ENCODE measurements around the gene C3orf18.

DNA sequence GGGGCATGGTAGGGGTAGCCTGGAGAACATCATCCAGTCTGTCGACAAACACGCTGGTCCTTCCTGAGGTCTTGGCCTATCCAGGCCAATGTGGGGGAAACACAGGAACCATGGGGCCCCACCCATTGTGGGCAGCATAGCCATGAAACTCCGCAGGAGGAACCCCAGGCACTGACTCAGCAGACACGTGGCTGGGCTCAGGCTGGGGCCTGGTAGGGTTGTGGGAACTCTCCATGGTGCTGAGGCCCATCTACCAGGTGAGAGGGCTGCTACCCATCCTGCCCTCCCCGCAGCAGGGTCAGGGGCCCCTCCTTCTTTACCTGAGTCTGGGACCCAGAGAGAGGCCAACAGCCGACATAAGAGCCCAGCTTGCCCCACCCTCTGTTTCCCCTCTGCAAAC is 41.6 kb downstream of the C3orf18 start:
- TF ChIP-seq, protein P1, sequence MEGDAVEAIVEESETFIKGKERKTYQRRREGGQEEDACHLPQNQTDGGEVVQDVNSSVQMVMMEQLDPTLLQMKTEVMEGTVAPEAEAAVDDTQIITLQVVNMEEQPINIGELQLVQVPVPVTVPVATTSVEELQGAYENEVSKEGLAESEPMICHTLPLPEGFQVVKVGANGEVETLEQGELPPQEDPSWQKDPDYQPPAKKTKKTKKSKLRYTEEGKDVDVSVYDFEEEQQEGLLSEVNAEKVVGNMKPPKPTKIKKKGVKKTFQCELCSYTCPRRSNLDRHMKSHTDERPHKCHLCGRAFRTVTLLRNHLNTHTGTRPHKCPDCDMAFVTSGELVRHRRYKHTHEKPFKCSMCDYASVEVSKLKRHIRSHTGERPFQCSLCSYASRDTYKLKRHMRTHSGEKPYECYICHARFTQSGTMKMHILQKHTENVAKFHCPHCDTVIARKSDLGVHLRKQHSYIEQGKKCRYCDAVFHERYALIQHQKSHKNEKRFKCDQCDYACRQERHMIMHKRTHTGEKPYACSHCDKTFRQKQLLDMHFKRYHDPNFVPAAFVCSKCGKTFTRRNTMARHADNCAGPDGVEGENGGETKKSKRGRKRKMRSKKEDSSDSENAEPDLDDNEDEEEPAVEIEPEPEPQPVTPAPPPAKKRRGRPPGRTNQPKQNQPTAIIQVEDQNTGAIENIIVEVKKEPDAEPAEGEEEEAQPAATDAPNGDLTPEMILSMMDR (IDR thresholded peaks at IDR 0.05) = no peak
- no peak for TF ChIP-seq EP300 (IDR thresholded peaks at IDR 0.05)

All from sigmoid colon (tissue), 4 donors.